Mesenchymal stem cell (in vitro differentiated cells and primary cell): ENCODE measurements around the gene ISG20L2.

Source experiments
- DNase-seq: peaks from one replicate; pipeline ENCODE4 v3.0.0-alpha.2; 2013
- H2AFZ ChIP-seq: one replicate; pipeline ENCODE4 v1.6.1; 2013; ENCODE audit warnings: low read depth, mild to moderate bottlenecking, control low read depth, inconsistent platforms, low read length, moderate library complexity
- H2AK5ac ChIP-seq: 2 replicates; pipeline ENCODE4 v1.6.1; 2013; ENCODE audit warnings: low read length, moderate library complexity, mild to moderate bottlenecking, inconsistent platforms; ENCODE audit not compliant: severe bottlenecking
- H2BK120ac ChIP-seq: one replicate; pipeline ENCODE4 v1.6.1; 2013; ENCODE audit warnings: low read depth, mild to moderate bottlenecking, inconsistent platforms, low read length, moderate library complexity
- H2BK12ac ChIP-seq, 2 experiments: one replicate each; pipeline ENCODE4 v1.6.1; 2013; ENCODE audit warnings: inconsistent platforms in 2 of 2, low read length in 2 of 2, mild to moderate bottlenecking in 2 of 2, moderate library complexity in 2 of 2, control low read depth in 1 of 2
- H2BK15ac ChIP-seq: one replicate; pipeline ENCODE4 v1.6.1; 2013; ENCODE audit warnings: mild to moderate bottlenecking, low read depth, inconsistent platforms; ENCODE audit not compliant: poor library complexity, severe bottlenecking
- H2BK5ac ChIP-seq: 2 replicates; pipeline ENCODE4 v1.6.1; 2013; ENCODE audit warnings: low read depth, mild to moderate bottlenecking, low read length, control low read depth, inconsistent platforms; ENCODE audit not compliant: poor library complexity, severe bottlenecking
- H3K14ac ChIP-seq, 2 experiments: one replicate each; pipeline ENCODE4 v1.6.1; 2013; ENCODE audit warnings: inconsistent platforms in 2 of 2, low read length in 2 of 2, control low read depth in 1 of 2, mild to moderate bottlenecking in 1 of 2, moderate library complexity in 1 of 2
- H3K18ac ChIP-seq, 2 experiments: one replicate each; pipeline ENCODE4 v1.6.1; 2013; ENCODE audit warnings: inconsistent platforms in 2 of 2, low read length in 2 of 2, control low read depth in 1 of 2, low read depth in 1 of 2, mild to moderate bottlenecking in 1 of 2
- H3K23ac ChIP-seq, 2 experiments: one replicate each; pipeline ENCODE4 v1.6.1; 2013; ENCODE audit warnings: inconsistent platforms in 2 of 2, low read length in 2 of 2, mild to moderate bottlenecking in 2 of 2, moderate library complexity in 2 of 2, control low read depth in 1 of 2
- H3K27ac ChIP-seq: 2 replicates; pipeline ENCODE4 v1.5.1; 2013; ENCODE audit warnings: mild to moderate bottlenecking, moderate library complexity, low read length, control low read depth, inconsistent platforms; ENCODE audit not compliant: poor library complexity, severe bottlenecking
- H3K27me3 ChIP-seq, 2 experiments: 2 replicates each; pipeline versions ENCODE4 v1.6.1 to v1.7.0; 2013; ENCODE audit warnings: low read length in 2 of 2, mild to moderate bottlenecking in 2 of 2, moderate library complexity in 2 of 2, control low read depth in 1 of 2, inconsistent platforms in 1 of 2; ENCODE audit not compliant: control insufficient read depth in 1 of 2, insufficient read depth in 1 of 2
- H3K36me3 ChIP-seq, 2 experiments: 2 replicates each; pipeline versions ENCODE4 v1.6.1 to v1.7.0; 2013; ENCODE audit warnings: low read length in 2 of 2, control low read depth in 1 of 2, inconsistent platforms in 1 of 2, low read depth in 1 of 2, mild to moderate bottlenecking in 1 of 2; ENCODE audit not compliant: insufficient read depth in 2 of 2, control insufficient read depth in 1 of 2
- H3K4ac ChIP-seq, 2 experiments: one replicate each; pipeline ENCODE4 v1.6.1; 2013; ENCODE audit warnings: inconsistent platforms in 2 of 2, low read length in 2 of 2, mild to moderate bottlenecking in 2 of 2, moderate library complexity in 2 of 2, control low read depth in 1 of 2, low read depth in 1 of 2
- H3K4me1 ChIP-seq: 2 replicates; pipeline ENCODE4 v1.6.1; 2013; ENCODE audit warnings: low read depth, low read length, control low read depth; ENCODE audit not compliant: control insufficient read depth, insufficient read depth
- H3K4me2 ChIP-seq: 2 replicates; pipeline ENCODE4 v1.6.1; 2013; ENCODE audit warnings: low read length, mild to moderate bottlenecking, inconsistent platforms; ENCODE audit not compliant: poor library complexity, severe bottlenecking
- H3K4me3 ChIP-seq, 2 experiments: 2 replicates each; pipeline versions ENCODE4 v1.5.1 to v1.7.0; 2013; ENCODE audit warnings: low read length in 2 of 2, mild to moderate bottlenecking in 2 of 2, control low read depth in 1 of 2, low read depth in 1 of 2; ENCODE audit not compliant: insufficient read depth in 1 of 2
- H3K79me1 ChIP-seq: replicated peaks from 2 replicates; pipeline ENCODE4 v1.6.1; 2013; ENCODE audit warnings: mild to moderate bottlenecking, control low read depth, low read length, inconsistent platforms; ENCODE audit not compliant: poor library complexity, severe bottlenecking
- H3K9ac ChIP-seq: 2 replicates; pipeline ENCODE4 v1.7.0; 2013; ENCODE audit warnings: mild to moderate bottlenecking, low read length, moderate library complexity
- H3K9me3 ChIP-seq: 2 replicates; pipeline ENCODE4 v1.7.0; 2013; ENCODE audit warnings: mild to moderate bottlenecking, low read length; ENCODE audit not compliant: control insufficient read depth
- H4K8ac ChIP-seq: one replicate; pipeline ENCODE4 v1.6.1; 2013; ENCODE audit warnings: inconsistent platforms, mild to moderate bottlenecking, low read length, moderate library complexity
- H4K91ac ChIP-seq: one replicate; pipeline ENCODE4 v1.6.1; 2013; ENCODE audit warnings: mild to moderate bottlenecking, low read length, inconsistent platforms
- WGBS: methylation state at CpG from one replicate; pipeline ENCODE4 v1.1.7; 2013; ENCODE audit warnings: mixed read lengths; 5-methylcytosine and 5-hydroxymethylcytosine counted together

The ISG20L2 gene

GRCh38 chr1:156725683-156726280 lies 2.8 kb downstream of the ISG20L2 start:
- 18% methylated on average over 18 of the region's 18 CpGs for WGBS
- no peak overlapping the region for H3K18ac ChIP-seq
- no peak overlapping the region for H4K8ac ChIP-seq
- H2AFZ ChIP-seq = no peak overlapping the region
- H2BK5ac ChIP-seq = no peak overlapping the region
- no peak overlapping the region for H3K23ac ChIP-seq
- H4K91ac ChIP-seq = no peak overlapping the region
- H3K27me3 ChIP-seq = no peaks in the 10 kb centered on the region
- H2BK15ac ChIP-seq = no peak overlapping the region
- H3K4me2 ChIP-seq = peak overlapping the region; percentile 76
- peak overlapping the region in 1 of 2 experiments; percentile 98 for H3K4me3 ChIP-seq
- peaks cover 27 to 52% of the 10 kb centered on the region in 2 experiments for H3K36me3 ChIP-seq
- no peak overlapping the region for H2AK5ac ChIP-seq
- H2BK12ac ChIP-seq = no peak overlapping the region
- no peak overlapping the region for H3K27ac ChIP-seq
- no peak overlapping the region for H3K14ac ChIP-seq
- no peak overlapping the region for H2BK120ac ChIP-seq
- H3K79me1 ChIP-seq = peaks cover 25% of the 10 kb centered on the region
- DNase-seq = peak; percentile 89
- H3K4me1 ChIP-seq = peaks cover 21% of the 10 kb centered on the region
- peak overlapping the region; percentile 100 for H3K9ac ChIP-seq
- H3K9me3 ChIP-seq = no peaks in the 10 kb centered on the region
- no peak overlapping the region for H3K4ac ChIP-seq

DNA sequence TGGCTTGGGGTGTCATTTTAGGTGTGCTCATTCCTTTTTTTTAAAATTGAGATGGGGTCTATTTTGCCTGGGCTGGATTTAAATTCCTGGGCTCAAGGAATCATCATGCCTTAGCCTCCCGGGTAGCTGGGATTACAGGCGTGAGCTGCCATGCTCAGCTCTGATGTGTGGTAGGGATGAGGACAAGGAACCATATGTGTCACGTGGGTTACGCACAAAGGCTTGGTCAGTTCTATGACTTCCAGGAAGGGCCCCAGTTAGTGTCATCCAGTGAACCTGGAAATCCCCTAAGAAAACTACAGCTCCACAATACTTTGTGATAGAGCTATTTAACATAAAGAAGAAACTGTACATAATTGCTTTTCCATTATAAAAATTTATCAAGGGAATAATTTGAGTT lies 7.0 kb downstream of the ISG20L2 start:
- Histone ChIP-seq H3K23ac (no peak overlapping the region), H2AK5ac (no peak overlapping the region), H4K8ac (no peak overlapping the region), H2BK120ac (no peak overlapping the region), H2BK15ac (no peak overlapping the region), H2BK12ac (no peak overlapping the region), H3K36me3 (peaks cover 32 to 61% of the 10 kb centered on the region in 2 experiments), H3K18ac (no peak overlapping the region), H3K14ac (no peak overlapping the region), H3K4me2 (no peak overlapping the region), H2AFZ (no peak overlapping the region), H4K91ac (no peak overlapping the region), H3K9ac (no peak overlapping the region), H3K27me3 (no peaks in the 10 kb centered on the region), H3K79me1 (peaks cover 20% of the 10 kb centered on the region), H3K4ac (no peak overlapping the region), H3K4me1 (peaks cover 11% of the 10 kb centered on the region), H3K4me3 (no peak overlapping the region), H3K27ac (no peak overlapping the region), H2BK5ac (no peak overlapping the region), H3K9me3 (no peaks in the 10 kb centered on the region)
- 96% methylated on average over 4 of the region's 4 CpGs for WGBS
- no peak for DNase-seq

- H3K4me1 ChIP-seq = peaks cover 8% of the 10 kb centered on the region
- no peak overlapping the region for H2BK15ac ChIP-seq
- DNase-seq = no peak
- H3K23ac ChIP-seq = no peak overlapping the region
- H2BK120ac ChIP-seq = no peak overlapping the region
- H2AFZ ChIP-seq = no peak overlapping the region
- no peak overlapping the region for H4K91ac ChIP-seq
- H2AK5ac ChIP-seq = no peak overlapping the region
- no peak overlapping the region for H2BK5ac ChIP-seq
- H3K27ac ChIP-seq = no peak overlapping the region
- H4K8ac ChIP-seq = no peak overlapping the region
- WGBS = 50% methylated on average over 2 of the region's 2 CpGs
- no peak overlapping the region for H2BK12ac ChIP-seq
- H3K79me1 ChIP-seq = peaks cover 20% of the 10 kb centered on the region
- H3K4me2 ChIP-seq = no peak overlapping the region
- H3K9me3 ChIP-seq = no peaks in the 10 kb centered on the region
- H3K27me3 ChIP-seq = no peaks in the 10 kb centered on the region
- peaks cover 32 to 57% of the 10 kb centered on the region in 2 experiments for H3K36me3 ChIP-seq
- no peak overlapping the region for H3K14ac ChIP-seq
- no peak overlapping the region for H3K18ac ChIP-seq
- no peak overlapping the region for H3K9ac ChIP-seq
- H3K4ac ChIP-seq = no peak overlapping the region
- H3K4me3 ChIP-seq = no peak overlapping the region
Measured at GRCh38 chr1:156721131-156721530, 7.4 kb downstream of the ISG20L2 start.

DNA sequence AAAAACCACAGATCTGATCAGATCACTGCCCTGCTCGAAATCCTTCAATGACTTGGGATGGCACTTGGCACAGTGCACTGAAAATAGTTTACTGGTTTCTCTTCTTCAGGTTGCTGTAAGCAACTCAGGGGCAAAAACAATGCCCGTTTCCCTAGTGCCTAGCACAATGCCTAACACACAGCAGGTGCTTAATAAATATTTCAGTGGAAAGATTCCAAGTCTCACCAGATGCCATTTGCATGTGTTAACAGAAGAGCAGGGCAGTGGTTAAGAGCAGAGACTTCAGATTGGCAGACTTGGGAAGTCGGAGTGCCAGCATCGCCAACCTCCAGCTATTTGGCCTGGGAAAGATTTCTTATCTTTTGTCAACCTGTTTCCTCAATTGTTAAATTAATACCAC lies 11.2 kb downstream of the ISG20L2 start:
- Histone ChIP-seq H3K4me2 (no peak overlapping the region), H3K9ac (no peak overlapping the region), H3K18ac (no peak overlapping the region), H2AFZ (no peak overlapping the region), H2BK120ac (no peak overlapping the region), H3K27me3 (no peaks in the 10 kb centered on the region), H4K91ac (no peak overlapping the region), H2BK15ac (no peak overlapping the region), H3K79me1 (peaks cover 5% of the 10 kb centered on the region), H3K36me3 (peaks cover 14 to 34% of the 10 kb centered on the region in 2 experiments), H4K8ac (no peak overlapping the region), H3K4me3 (no peak overlapping the region), H3K9me3 (no peaks in the 10 kb centered on the region), H2AK5ac (no peak overlapping the region), H3K4ac (no peak overlapping the region), H3K14ac (no peak overlapping the region), H2BK12ac (no peak overlapping the region), H3K4me1 (no peaks in the 10 kb centered on the region), H3K23ac (no peak overlapping the region), H2BK5ac (no peak overlapping the region), H3K27ac (no peak overlapping the region)
- DNase-seq = no peak
- WGBS = 95% methylated on average over 3 of the region's 4 CpGs
